Spleen (tissue), 11 donors: ENCODE measurements around the gene TLX1. TPM values are rescaled to one million over a fixed set of nuclear protein-coding genes. Genes with fewer than 3 reads are reported as not detected.
A peak's percentile ranks its signal among the peaks of the same experiment; 100 is the strongest.

ENCODE experiments used
- DNase-seq: peaks from one replicate; pipeline ENCODE4 v3.0.0-alpha.2; 2020
- H3K27ac ChIP-seq, 8 donors: fragments of 200-600 bp; sonication (generic) in 7 of 8; 1 replicate in 4 of 8; 2 replicates in 4 of 8; pipeline versions ENCODE4 v1.5.0 to v1.8.0; 2016 to 2021; ENCODE audit warnings: inconsistent platforms in 4 of 8, mild to moderate bottlenecking in 4 of 8, moderate library complexity in 1 of 8
- H3K27me3 ChIP-seq, 7 donors: fragments of 200-600 bp; sonication (generic) in 6 of 7; replicated peaks in 1 of 7; 1 replicate in 4 of 7; 2 replicates in 3 of 7; pipeline versions ENCODE4 v1.5.0 to v1.8.0; 2016 to 2021; ENCODE audit warnings: inconsistent platforms in 3 of 7, mild to moderate bottlenecking in 1 of 7
- H3K36me3 ChIP-seq, 6 donors: fragments of 200-600 bp; sonication (generic) in 5 of 6; 1 replicate in 4 of 6; 2 replicates in 2 of 6; pipeline versions ENCODE4 v1.5.0 to v1.8.0; 2016 to 2021; ENCODE audit warnings: inconsistent platforms in 2 of 6
- H3K4me1 ChIP-seq, 6 donors: fragments of 200-600 bp; sonication (generic) in 5 of 6; 1 replicate in 3 of 6; 2 replicates in 3 of 6; pipeline versions ENCODE4 v1.5.0 to v1.8.0; 2016 to 2021; ENCODE audit warnings: inconsistent platforms in 3 of 6
- H3K4me3 ChIP-seq, 8 donors: fragments of 200-600 bp; sonication (generic) in 7 of 8; 1 replicate in 4 of 8; 2 replicates in 4 of 8; pipeline versions ENCODE4 v1.5.0 to v1.8.0; 2016 to 2021; ENCODE audit warnings: inconsistent platforms in 4 of 8, mild to moderate bottlenecking in 4 of 8, moderate library complexity in 2 of 8
- H3K9me3 ChIP-seq, 8 donors: fragments of 200-600 bp; sonication (generic) in 7 of 8; 1 replicate in 4 of 8; 2 replicates in 4 of 8; pipeline versions ENCODE4 v1.5.0 to v1.8.0; 2016 to 2021; ENCODE audit warnings: inconsistent platforms in 4 of 8
- POLR2A ChIP-seq, 3 donors: fragments of 450-650 bp; IDR thresholded peaks; one replicate each; pipeline ENCODE4 v1.5.1; 2017; ENCODE audit warnings: antibody characterized with exemption in 3 of 3, mild to moderate bottlenecking in 1 of 3
- POLR2AphosphoS5 ChIP-seq, 3 donors: sonication (generic); formaldehyde crosslinking; IDR thresholded peaks; one replicate each; pipeline ENCODE4 v1.5.1; 2017; ENCODE audit warnings: antibody characterized with exemption in 3 of 3
- WGBS, 5 donors: extraction: QIAGEN DNeasy Blood & Tissue Kit in 3 of 5; methylation state at CpG; one replicate each; pipeline versions ENCODE4 v1.1.5 to v1.1.7; 2013 to 2018; 5-methylcytosine and 5-hydroxymethylcytosine counted together
- intact Hi-C: fragments of 100-400 bp; cut with DNase I; formaldehyde crosslinking; loops from one replicate; pipeline ENCODE4 v1.15.0; 2023; ENCODE audit warnings: low total_unique reads
- polyA plus RNA-seq, 3 donors: library from polyadenylated mRNA; stranded (reverse); fragments of 200-250 nt; gene quantifications; one replicate each; pipeline ENCODE4 v1.2.1, GENCODE V29; 2013
- total RNA-seq, 7 donors: library from RNA; depleted of rRNA in 3 of 7; stranded (reverse); fragments of >200 nt in 3 of 7; fragmentation: NEBNext Ultra II Directional in 4 of 7; extraction: Animal tissue kit (Norgen Biotek cat#: 25700) in 4 of 7; gene quantifications; one replicate each; pipeline versions ENCODE4 v1.1.0 to v1.2.1, GENCODE V29; 2016 to 2021
- TF ChIP-seq, protein P1 (sequence below), 11 experiments: fragments of 200-600 bp in 7 of 11; fragments of 450-650 bp in 4 of 11; sonication (generic) in 4 of 11; IDR thresholded peaks in 8 of 11; conservative IDR thresholded peaks in 3 of 11; 1 replicate in 7 of 11; 2 replicates in 4 of 11; pipeline versions ENCODE4 v1.4.0 to v1.8.0; 2016 to 2021; ENCODE audit warnings: antibody characterized with exemption in 11 of 11, inconsistent platforms in 4 of 11, mild to moderate bottlenecking in 1 of 11
- donor health status: healthy with polysubstance abuse.
- donor health status: DM: no; HTN: no; CAD: no; lungs with moderate emphysema.
- donor health status: DM: no; HTN: no; CAD: no.
- donor health status: Bipolar disorder and iron deficiency.
- donor health status: healthy.
- donor health status: DM: no; HTN: no; CAD: no.
- donor health status: DM: yes; HTN: yes; CAD: no.

TLX1 gene
- total and polyA plus RNA-seq, 10 donors = 5.7 to 91.5 (median 32.5) TPM

DNA sequence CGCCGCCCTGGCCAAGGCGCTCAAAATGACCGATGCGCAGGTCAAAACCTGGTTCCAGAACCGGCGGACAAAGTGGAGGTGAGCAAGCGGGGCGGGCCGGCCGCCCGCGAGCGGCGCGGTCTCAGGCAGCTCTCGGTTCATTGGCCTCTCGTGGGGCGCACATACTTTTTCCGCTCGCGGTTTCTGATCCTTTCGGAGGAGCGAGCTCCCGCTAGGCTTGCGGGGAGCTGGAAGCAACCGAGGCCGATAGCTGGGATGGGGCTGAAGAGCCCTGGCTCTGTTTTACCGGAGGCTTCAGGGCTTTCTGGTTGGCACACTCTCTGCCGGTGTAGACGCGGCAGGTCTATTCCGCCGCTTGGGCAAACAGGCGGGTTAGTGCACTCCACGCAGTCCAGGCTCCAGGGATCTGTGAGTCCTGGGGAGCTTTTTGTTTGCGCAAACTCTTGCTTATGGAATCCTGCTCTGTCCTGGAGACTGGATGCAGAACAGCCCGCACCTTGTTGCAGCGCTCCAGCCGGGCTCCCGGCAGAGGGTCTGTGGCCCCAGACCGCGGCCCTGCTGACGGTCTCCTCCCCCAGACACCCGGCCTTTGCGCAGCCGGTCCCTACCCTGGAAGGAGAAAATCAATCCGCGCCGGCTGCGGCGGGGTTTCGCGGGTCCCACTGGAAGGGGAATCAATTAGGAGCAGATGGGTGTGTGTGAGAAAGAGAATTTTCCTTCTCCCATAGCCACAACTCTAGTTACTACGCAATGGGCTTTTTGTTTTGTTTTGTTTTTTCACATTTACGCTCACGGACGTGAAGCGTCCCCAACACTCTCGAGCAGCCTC, 3.4 kb downstream of the TLX1 start:
- intact Hi-C loops = no loop called here
- Histone ChIP-seq H3K27me3 (peaks cover 2 to 100% (median 98%) of the 10 kb centered on the region in 7 donors), H3K36me3 (peaks cover 0 to 5% (median 0%) of the 10 kb centered on the region in 6 donors), H3K9me3 (no peaks in the 10 kb centered on the region), H3K4me1 (peaks cover 21 to 72% (median 51%) of the 10 kb centered on the region in 6 donors), H3K27ac (peak overlapping the region; percentile 60 to 87 (median 80)), H3K4me3 (peak overlapping the region; percentile 21 to 67 (median 38))
- no peak for DNase-seq
- TF ChIP-seq, protein P1, sequence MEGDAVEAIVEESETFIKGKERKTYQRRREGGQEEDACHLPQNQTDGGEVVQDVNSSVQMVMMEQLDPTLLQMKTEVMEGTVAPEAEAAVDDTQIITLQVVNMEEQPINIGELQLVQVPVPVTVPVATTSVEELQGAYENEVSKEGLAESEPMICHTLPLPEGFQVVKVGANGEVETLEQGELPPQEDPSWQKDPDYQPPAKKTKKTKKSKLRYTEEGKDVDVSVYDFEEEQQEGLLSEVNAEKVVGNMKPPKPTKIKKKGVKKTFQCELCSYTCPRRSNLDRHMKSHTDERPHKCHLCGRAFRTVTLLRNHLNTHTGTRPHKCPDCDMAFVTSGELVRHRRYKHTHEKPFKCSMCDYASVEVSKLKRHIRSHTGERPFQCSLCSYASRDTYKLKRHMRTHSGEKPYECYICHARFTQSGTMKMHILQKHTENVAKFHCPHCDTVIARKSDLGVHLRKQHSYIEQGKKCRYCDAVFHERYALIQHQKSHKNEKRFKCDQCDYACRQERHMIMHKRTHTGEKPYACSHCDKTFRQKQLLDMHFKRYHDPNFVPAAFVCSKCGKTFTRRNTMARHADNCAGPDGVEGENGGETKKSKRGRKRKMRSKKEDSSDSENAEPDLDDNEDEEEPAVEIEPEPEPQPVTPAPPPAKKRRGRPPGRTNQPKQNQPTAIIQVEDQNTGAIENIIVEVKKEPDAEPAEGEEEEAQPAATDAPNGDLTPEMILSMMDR (IDR thresholded peaks at IDR 0.05 in 8 of 11, conservative IDR thresholded peaks at IDR 0.05 in 3 of 11) = no peak
- no peak for TF ChIP-seq POLR2A (IDR thresholded peaks at IDR 0.05)
- TF ChIP-seq POLR2AphosphoS5 (IDR thresholded peaks at IDR 0.05) = no peak
- 2 to 3% (median 2%) methylated on average over 40 to 60 of the region's 60 CpGs for WGBS, 5 donors

DNA sequence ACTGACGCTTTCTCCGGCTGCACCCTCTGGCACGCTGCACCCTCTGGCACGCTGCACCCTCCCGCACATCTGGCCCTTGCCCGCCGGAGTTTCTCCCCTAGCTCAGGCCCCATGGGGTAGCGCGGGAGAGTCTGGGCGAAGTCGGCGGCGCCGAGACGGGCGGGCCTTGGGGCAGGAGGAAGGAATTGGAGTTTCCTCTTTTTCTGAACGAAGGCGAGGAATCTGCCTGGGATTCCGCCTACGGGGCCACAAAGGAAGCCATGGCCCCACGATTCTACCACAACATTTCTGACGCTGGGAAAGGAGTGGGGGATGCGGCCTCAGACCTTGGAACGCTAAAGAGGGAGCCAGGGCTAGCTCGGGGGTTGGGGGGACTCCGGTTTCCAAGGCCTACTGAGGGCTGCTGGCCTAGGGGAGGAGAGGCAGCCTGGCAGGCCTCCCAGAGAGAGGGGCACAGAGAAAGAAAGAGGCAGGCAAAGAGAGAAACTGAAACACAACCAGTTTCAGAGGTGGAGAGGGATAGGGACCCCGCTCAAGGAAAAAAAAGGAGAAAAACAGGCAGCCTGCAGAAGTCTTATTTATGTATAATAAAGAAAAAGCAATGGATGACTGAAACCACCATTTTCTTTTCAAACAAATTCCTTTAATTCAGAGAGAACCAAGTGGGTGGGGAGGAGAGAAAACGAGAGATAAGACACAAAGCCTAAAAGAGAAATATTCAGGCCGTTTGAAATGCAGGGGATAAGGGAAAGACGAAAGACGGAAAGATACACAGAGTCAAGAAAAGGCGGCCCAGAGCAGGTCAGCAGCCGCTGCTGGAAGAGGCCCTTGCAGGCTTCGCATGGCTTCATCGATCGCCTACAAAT, 4.3 kb downstream of the TLX1 start:
- Histone ChIP-seq H3K36me3 (peaks cover 0 to 5% (median 0%) of the 10 kb centered on the region in 6 donors), H3K27me3 (peaks cover 2 to 100% (median 98%) of the 10 kb centered on the region in 7 donors), H3K27ac (peak overlapping the region; percentile 60 to 87 (median 76)), H3K4me1 (peaks cover 21 to 80% (median 59%) of the 10 kb centered on the region in 6 donors), H3K9me3 (no peaks in the 10 kb centered on the region), H3K4me3 (peak overlapping the region; percentile 21 to 67 (median 38))
- intact Hi-C loops = no loop called here
- WGBS, 5 donors = 5 to 12% (median 9%) methylated on average over 33 to 36 of the region's 36 CpGs
- TF ChIP-seq, protein P1 (IDR thresholded peaks at IDR 0.05 in 8 of 11, conservative IDR thresholded peaks at IDR 0.05 in 3 of 11) = no peak
- peak in 1 of 3 donors; percentile 65 for TF ChIP-seq POLR2AphosphoS5 (IDR thresholded peaks at IDR 0.05)
- no peak for DNase-seq

DNA sequence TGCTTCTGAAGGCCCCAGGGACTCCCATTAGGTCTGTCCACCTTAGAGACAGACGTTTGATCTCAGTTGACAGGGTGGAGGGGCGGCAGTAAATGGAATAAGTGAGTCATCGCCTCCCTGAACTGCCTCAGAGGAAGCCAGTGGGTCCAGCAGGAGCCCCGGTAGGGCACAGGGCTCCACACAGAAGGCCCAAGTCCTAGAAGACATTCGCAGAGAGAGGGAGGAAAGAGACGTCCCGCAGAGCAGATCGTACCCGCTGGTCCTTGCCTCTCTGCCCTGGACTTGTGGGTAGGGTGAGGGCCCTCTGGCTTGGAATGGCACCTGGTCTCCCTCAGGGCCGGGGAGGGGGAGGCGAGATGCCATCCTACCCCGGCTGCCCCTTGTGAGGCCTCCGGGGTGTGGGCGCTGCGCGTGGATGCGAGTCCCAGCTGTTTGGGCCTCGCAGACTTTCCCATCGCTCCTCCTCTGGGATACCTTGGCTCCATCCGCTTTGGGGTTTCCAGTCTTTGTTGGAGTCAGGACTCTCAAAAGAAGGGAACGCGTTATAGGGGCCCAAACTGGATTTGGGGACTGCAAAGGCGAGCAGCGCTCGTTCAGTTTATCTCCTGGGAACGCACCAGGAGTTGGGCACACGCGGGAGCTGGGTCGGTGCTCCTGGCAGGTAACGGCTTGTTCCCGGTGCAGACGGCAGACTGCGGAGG, 5.1 kb downstream of the TLX1 start:
- DNase-seq = no peak
- H3K9me3 ChIP-seq = no peaks in the 10 kb centered on the region
- intact Hi-C loops = no loop called here
- H3K36me3 ChIP-seq = peaks cover 0 to 5% (median 0%) of the 10 kb centered on the region in 6 donors
- peak overlapping the region in 7 of 8 donors; percentile 55 to 87 (median 83) for H3K27ac ChIP-seq
- peak overlapping the region in 7 of 8 donors; percentile 16 to 67 (median 38) for H3K4me3 ChIP-seq
- peaks cover 21 to 84% (median 61%) of the 10 kb centered on the region in 6 donors for H3K4me1 ChIP-seq
- WGBS, 5 donors = 9 to 18% (median 12%) methylated on average over 24 to 33 of the region's 33 CpGs
- H3K27me3 ChIP-seq = peaks cover 0 to 100% (median 98%) of the 10 kb centered on the region in 7 donors
- TF ChIP-seq POLR2A (IDR thresholded peaks at IDR 0.05) (no peak), POLR2AphosphoS5 (IDR thresholded peaks at IDR 0.05) (peak in 1 of 3 donors; percentile 25)

DNA sequence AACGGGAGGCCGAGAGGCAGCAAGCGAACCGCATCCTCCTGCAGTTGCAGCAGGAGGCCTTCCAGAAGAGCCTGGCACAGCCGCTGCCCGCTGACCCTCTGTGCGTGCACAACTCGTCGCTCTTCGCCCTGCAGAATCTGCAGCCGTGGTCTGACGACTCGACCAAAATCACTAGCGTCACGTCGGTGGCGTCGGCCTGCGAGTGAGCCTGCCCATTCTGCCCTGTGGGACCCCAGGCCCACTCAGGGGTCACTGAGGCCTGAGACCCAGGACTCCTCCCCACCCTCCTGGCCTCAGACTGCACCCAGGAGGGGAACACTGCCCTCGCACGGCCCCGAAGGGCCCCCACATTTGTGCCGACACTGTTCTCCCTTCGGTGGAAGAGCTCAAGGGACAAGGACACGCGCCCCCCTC, 5.6 kb downstream of the TLX1 start:
- H3K4me3 ChIP-seq = peak overlapping the region in 7 of 8 donors; percentile 16 to 67 (median 38)
- no peak for DNase-seq
- intact Hi-C loops = no loop called here
- 12 to 30% (median 15%) methylated on average over 20 to 26 of the region's 26 CpGs for WGBS, 5 donors
- H3K27ac ChIP-seq = peak overlapping the region in 7 of 8 donors; percentile 55 to 87 (median 83)
- H3K36me3 ChIP-seq = peaks cover 0 to 5% (median 0%) of the 10 kb centered on the region in 6 donors
- no peaks in the 10 kb centered on the region for H3K9me3 ChIP-seq
- H3K27me3 ChIP-seq = peaks cover 2 to 100% (median 98%) of the 10 kb centered on the region in 7 donors
- H3K4me1 ChIP-seq = peaks cover 16 to 84% (median 55%) of the 10 kb centered on the region in 6 donors
- TF ChIP-seq, protein P1 (IDR thresholded peaks at IDR 0.05 in 8 of 11, conservative IDR thresholded peaks at IDR 0.05 in 3 of 11) = no peak
- peak in 2 of 3 donors; percentile 31 to 65 for TF ChIP-seq POLR2AphosphoS5 (IDR thresholded peaks at IDR 0.05)
